ENCODE data around the gene DTWD2. TPM values are rescaled to one million over a fixed set of nuclear protein-coding genes. Genes with fewer than 3 reads are reported as not detected.
"Not testable (repeated sequence)": the region's sequence is repeated elsewhere in the genome, so short reads cannot be mapped to it uniquely, and the experiment has no call there.

The DTWD2 gene
- total RNA-seq, 2 donors from 2014 or later = 7.4 to 13.1 TPM

- Histone ChIP-seq H3K4me3 (no peak overlapping the region), H3K36me3 (no peaks in the 10 kb centered on the region), H3K4me1 (no peaks in the 10 kb centered on the region), H3K9me3 (no peaks in the 10 kb centered on the region), H3K27ac (no peak overlapping the region), H3K27me3 (no peaks in the 10 kb centered on the region)
- DNase-seq (ENCODE audit: low spot score) = no peak
- no peak for TF ChIP-seq CTCF (IDR thresholded peaks at IDR 0.05)
Observed at GRCh38 chr5:118862596-118862995, 125.8 kb downstream of the DTWD2 start.

GRCh38 chr5:118857700-118858099 lies 130.6 kb downstream of the DTWD2 start:
- DNase-seq (ENCODE audit: low spot score) = no peak
- Histone ChIP-seq H3K27ac (no peak overlapping the region), H3K4me1 (no peaks in the 10 kb centered on the region), H3K9me3 (peaks cover 0 to 8% of the 10 kb centered on the region in 2 donors), H3K27me3 (no peaks in the 10 kb centered on the region), H3K36me3 (no peaks in the 10 kb centered on the region), H3K4me3 (no peak overlapping the region)
- TF ChIP-seq CTCF (IDR thresholded peaks at IDR 0.05) = no peak

- no peak overlapping the region for H3K27ac ChIP-seq
- no peaks in the 10 kb centered on the region for H3K4me1 ChIP-seq
- H3K36me3 ChIP-seq = no peaks in the 10 kb centered on the region
- no peak for TF ChIP-seq CTCF (IDR thresholded peaks at IDR 0.05)
- H3K4me3 ChIP-seq = no peak overlapping the region
- H3K9me3 ChIP-seq = peaks cover 0 to 18% of the 10 kb centered on the region in 2 donors
- H3K27me3 ChIP-seq = no peaks in the 10 kb centered on the region
- no peak for DNase-seq (ENCODE audit: low spot score)
Observed at GRCh38 chr5:118854819-118855218, 133.5 kb downstream of the DTWD2 start.

- H3K9me3 ChIP-seq = peaks cover 0 to 18% of the 10 kb centered on the region in 2 donors
- H3K4me3 ChIP-seq; H3K4me1 ChIP-seq; H3K36me3 ChIP-seq; DNase-seq (ENCODE audit: low spot score); H3K27ac ChIP-seq; H3K27me3 ChIP-seq: not testable (repeated sequence)
Observed at GRCh38 chr5:118851785-118852184, 136.6 kb downstream of the DTWD2 start.

- H3K9me3 ChIP-seq = peaks cover 0 to 18% of the 10 kb centered on the region in 2 donors
- H3K4me3 ChIP-seq; H3K27me3 ChIP-seq; DNase-seq (ENCODE audit: low spot score); H3K4me1 ChIP-seq; H3K36me3 ChIP-seq; H3K27ac ChIP-seq: not testable (repeated sequence)
Observed at GRCh38 chr5:118849507-118849906, 138.8 kb downstream of the DTWD2 start.

- Histone ChIP-seq H3K27me3 (no peaks in the 10 kb centered on the region), H3K4me3 (no peak overlapping the region), H3K36me3 (no peaks in the 10 kb centered on the region), H3K27ac (no peak overlapping the region), H3K9me3 (no peaks in the 10 kb centered on the region), H3K4me1 (no peaks in the 10 kb centered on the region)
- no peak for TF ChIP-seq CTCF (IDR thresholded peaks at IDR 0.05)
- no peak for DNase-seq (ENCODE audit: low spot score)
Observed at GRCh38 chr5:118844351-118844750, 144.0 kb downstream of the DTWD2 start.

- H3K4me1 ChIP-seq = no peaks in the 10 kb centered on the region
- no peak overlapping the region for H3K27ac ChIP-seq
- no peaks in the 10 kb centered on the region for H3K27me3 ChIP-seq
- no peaks in the 10 kb centered on the region for H3K36me3 ChIP-seq
- no peak for TF ChIP-seq CTCF (IDR thresholded peaks at IDR 0.05)
- no peak overlapping the region for H3K4me3 ChIP-seq
- no peak for DNase-seq (ENCODE audit: low spot score)
- no peaks in the 10 kb centered on the region for H3K9me3 ChIP-seq
Observed at GRCh38 chr5:118834710-118835109, 153.6 kb downstream of the DTWD2 start.

Measured in right atrium auricular region (tissue), 2 donors.